Measurements from ENCODE around the gene SDK1. TPM values are rescaled to one million over a fixed set of nuclear protein-coding genes. Genes with fewer than 3 reads are reported as not detected.

Gene SDK1
- total RNA-seq, 2 experiments from 2014 or later = 0.19 to 0.36 TPM

- no peaks in the 10 kb centered on the region for H3K79me2 ChIP-seq (ENCODE audit: insufficient read depth, low read depth, low read length)
- no peaks in the 10 kb centered on the region for H3K9me3 ChIP-seq (ENCODE audit: low read length)
- H3K4me3 ChIP-seq (ENCODE audit: low read depth, low read length, poor library complexity, severe bottlenecking) = no peak overlapping the region
- TF ChIP-seq EZH2phosphoT487 (IDR thresholded peaks at IDR 0.05; ENCODE audit: borderline replicate concordance, low read depth, low read length) = no peak
- TF ChIP-seq, protein P1, sequence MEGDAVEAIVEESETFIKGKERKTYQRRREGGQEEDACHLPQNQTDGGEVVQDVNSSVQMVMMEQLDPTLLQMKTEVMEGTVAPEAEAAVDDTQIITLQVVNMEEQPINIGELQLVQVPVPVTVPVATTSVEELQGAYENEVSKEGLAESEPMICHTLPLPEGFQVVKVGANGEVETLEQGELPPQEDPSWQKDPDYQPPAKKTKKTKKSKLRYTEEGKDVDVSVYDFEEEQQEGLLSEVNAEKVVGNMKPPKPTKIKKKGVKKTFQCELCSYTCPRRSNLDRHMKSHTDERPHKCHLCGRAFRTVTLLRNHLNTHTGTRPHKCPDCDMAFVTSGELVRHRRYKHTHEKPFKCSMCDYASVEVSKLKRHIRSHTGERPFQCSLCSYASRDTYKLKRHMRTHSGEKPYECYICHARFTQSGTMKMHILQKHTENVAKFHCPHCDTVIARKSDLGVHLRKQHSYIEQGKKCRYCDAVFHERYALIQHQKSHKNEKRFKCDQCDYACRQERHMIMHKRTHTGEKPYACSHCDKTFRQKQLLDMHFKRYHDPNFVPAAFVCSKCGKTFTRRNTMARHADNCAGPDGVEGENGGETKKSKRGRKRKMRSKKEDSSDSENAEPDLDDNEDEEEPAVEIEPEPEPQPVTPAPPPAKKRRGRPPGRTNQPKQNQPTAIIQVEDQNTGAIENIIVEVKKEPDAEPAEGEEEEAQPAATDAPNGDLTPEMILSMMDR (conservative IDR thresholded peaks at IDR 0.05; ENCODE audit: low read length) = no peak
- POLR2A ChIA-PET = no interaction called here
- intact Hi-C loops (cut with micrococcal nuclease; ENCODE audit: unreplicated experiment) = no loop called here
- no peak overlapping the region for H2AFZ ChIP-seq (ENCODE audit: low read length)
- CTCF ChIA-PET (ENCODE audit: unreplicated experiment) = no interaction called here
- no peak overlapping the region for H3K4me2 ChIP-seq (ENCODE audit: low read length)
- no peaks in the 10 kb centered on the region for H3K9me2 ChIP-seq (ENCODE audit: insufficient read depth, low read length)
- no peak for DNase-seq (ENCODE audit: low spot score)
- H3K27ac ChIP-seq (ENCODE audit: low read depth, low read length, poor library complexity, severe bottlenecking) = no peak overlapping the region
- no TSS peak for BruUV-seq (replicated peaks)
- no peaks in the 10 kb centered on the region for H3K36me3 ChIP-seq (ENCODE audit: insufficient read depth, low read length)
- H4K20me1 ChIP-seq (ENCODE audit: insufficient read depth, low read length) = no peaks in the 10 kb centered on the region
- H3K4me1 ChIP-seq (ENCODE audit: insufficient read depth, low read length, poor library complexity, severe bottlenecking) = no peaks in the 10 kb centered on the region
These were observed 782.5 kb downstream of the SDK1 start for GRCh38 chr7:4083513-4083912.

GRCh38 chr7:4084271-4084670, 783.2 kb downstream of the SDK1 start:
- H3K9me3 ChIP-seq (ENCODE audit: low read length) = no peaks in the 10 kb centered on the region
- H3K4me2 ChIP-seq (ENCODE audit: low read length) = no peak overlapping the region
- H2AFZ ChIP-seq (ENCODE audit: low read length) = no peak overlapping the region
- no peak for DNase-seq (ENCODE audit: low spot score)
- no peak overlapping the region for H3K4me3 ChIP-seq (ENCODE audit: low read depth, low read length, poor library complexity, severe bottlenecking)
- no peaks in the 10 kb centered on the region for H3K4me1 ChIP-seq (ENCODE audit: insufficient read depth, low read length, poor library complexity, severe bottlenecking)
- H4K20me1 ChIP-seq (ENCODE audit: insufficient read depth, low read length) = no peaks in the 10 kb centered on the region
- ChIA-PET CTCF (ENCODE audit: unreplicated experiment) (no interaction called here), POLR2A (no interaction called here)
- no peaks in the 10 kb centered on the region for H3K36me3 ChIP-seq (ENCODE audit: insufficient read depth, low read length)
- H3K79me2 ChIP-seq (ENCODE audit: insufficient read depth, low read depth, low read length) = no peaks in the 10 kb centered on the region
- no TSS peak for BruUV-seq (replicated peaks)
- intact Hi-C loops (cut with micrococcal nuclease; ENCODE audit: unreplicated experiment) = no loop called here
- no peaks in the 10 kb centered on the region for H3K9me2 ChIP-seq (ENCODE audit: insufficient read depth, low read length)
- no peak overlapping the region for H3K27ac ChIP-seq (ENCODE audit: low read depth, low read length, poor library complexity, severe bottlenecking)
- TF ChIP-seq, protein P1 (conservative IDR thresholded peaks at IDR 0.05; ENCODE audit: low read length) = no peak
- TF ChIP-seq EZH2phosphoT487 (IDR thresholded peaks at IDR 0.05; ENCODE audit: borderline replicate concordance, low read depth, low read length) = no peak

GRCh38 chr7:4085937-4086691, 785.1 kb downstream of the SDK1 start:
- TF ChIP-seq, protein P1 (conservative IDR thresholded peaks at IDR 0.05; ENCODE audit: low read length) = no peak
- no peak for TF ChIP-seq EZH2phosphoT487 (IDR thresholded peaks at IDR 0.05; ENCODE audit: borderline replicate concordance, low read depth, low read length)
- Histone ChIP-seq H3K9me3 (ENCODE audit: low read length) (no peaks in the 10 kb centered on the region), H3K4me3 (ENCODE audit: low read depth, low read length, poor library complexity, severe bottlenecking) (no peak overlapping the region), H3K36me3 (ENCODE audit: insufficient read depth, low read length) (no peaks in the 10 kb centered on the region), H3K4me2 (ENCODE audit: low read length) (no peak overlapping the region), H3K27ac (ENCODE audit: low read depth, low read length, poor library complexity, severe bottlenecking) (no peak overlapping the region), H2AFZ (ENCODE audit: low read length) (no peak overlapping the region), H3K9me2 (ENCODE audit: insufficient read depth, low read length) (no peaks in the 10 kb centered on the region), H3K79me2 (ENCODE audit: insufficient read depth, low read depth, low read length) (no peaks in the 10 kb centered on the region), H3K4me1 (ENCODE audit: insufficient read depth, low read length, poor library complexity, severe bottlenecking) (no peaks in the 10 kb centered on the region), H4K20me1 (ENCODE audit: insufficient read depth, low read length) (no peaks in the 10 kb centered on the region)
- DNase-seq (ENCODE audit: low spot score) = no peak
- intact Hi-C loops (cut with micrococcal nuclease; ENCODE audit: unreplicated experiment) = no loop called here
- ChIA-PET CTCF (ENCODE audit: unreplicated experiment) (no interaction called here), POLR2A (no interaction called here)
- no TSS peak for BruUV-seq (replicated peaks)

Data from OCI-LY7 (cell line).